Measurements from ENCODE around the gene PPM1L. TPM values are rescaled to one million over a fixed set of nuclear protein-coding genes. Genes with fewer than 3 reads are reported as not detected.

Gene PPM1L
- total RNA-seq, 1 experiment from 2014 or later, result 13.2 TPM

DNA sequence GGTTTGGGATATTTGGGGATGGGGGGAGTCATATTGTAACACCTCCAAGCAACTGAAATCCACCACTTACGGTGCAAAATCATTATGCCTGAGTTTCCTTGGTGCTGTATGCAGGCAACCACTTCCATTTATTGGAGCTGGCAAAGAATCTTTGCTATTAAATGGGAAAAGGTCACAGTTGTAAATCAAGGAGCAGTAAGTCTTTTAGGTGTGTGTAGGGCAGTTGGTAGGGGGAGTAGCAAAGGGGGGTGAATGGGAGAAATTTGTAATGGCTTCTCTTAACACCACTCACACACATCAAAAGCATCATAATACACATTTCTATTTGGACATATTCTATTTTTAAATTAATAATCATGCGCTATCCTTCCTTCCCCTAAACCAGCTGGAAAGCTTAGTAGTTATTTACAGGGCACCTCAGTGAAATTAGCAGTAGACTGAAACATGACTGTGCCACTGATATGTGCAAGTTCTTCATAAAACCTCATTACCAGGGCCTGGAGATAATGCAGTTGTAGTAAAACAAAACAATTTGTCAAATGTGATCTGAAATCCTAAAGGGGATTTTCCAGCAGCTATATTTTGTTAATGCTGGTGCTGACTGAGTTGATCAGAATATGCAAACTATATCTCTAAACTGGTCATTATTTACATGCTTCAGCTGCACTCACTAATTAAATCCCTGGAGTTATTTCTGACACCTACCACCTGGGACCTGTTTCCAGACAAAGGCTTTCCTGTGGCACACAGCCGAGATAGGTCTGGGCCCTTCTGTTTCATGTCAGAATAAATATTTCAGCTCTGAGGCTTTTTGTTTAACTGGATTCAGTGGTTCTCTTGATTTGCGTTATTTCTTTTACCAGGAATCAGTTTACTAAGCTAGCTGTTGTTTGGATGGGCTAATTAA is 259.1 kb downstream of the PPM1L start:
- ChIA-PET RAD21 (ENCODE audit: low non-redundant PET in 1 of 2, low total read pairs in 2 of 2, uncharacterized antibody in 2 of 2, unreplicated experiment in 2 of 2) (interaction anchor here in 1 of 2 experiments (0.7 kb wide), 1 partner anchor 83 kb away, joined by 13 read pairs; no protein-coding TSS in a partner anchor), CTCF (no interaction called here), POLR2A (no interaction called here)
- intact Hi-C loops (cut with micrococcal nuclease), result no loop called here
- no peak overlapping the region for H3K4me3 ChIP-seq (replicated peaks in 1 of 2; ENCODE audit: low read depth in 1 of 2, low read length in 2 of 2)
- H2AFZ ChIP-seq (ENCODE audit: low read depth, low read length, poor library complexity, severe bottlenecking), result no peak overlapping the region
- no TSS peak for BruUV-seq (replicated peaks)
- TF ChIP-seq RAD21 (IDR thresholded peaks at IDR 0.05; ENCODE audit: low read depth), result no peak
- TF ChIP-seq SRF (IDR thresholded peaks at IDR 0.05; ENCODE audit: low read depth), result no peak
- no peak for TF ChIP-seq EGR1 (IDR thresholded peaks at IDR 0.05; ENCODE audit: low read depth)
- no peak for TF ChIP-seq SP1 (IDR thresholded peaks at IDR 0.05; ENCODE audit: low read depth)
- TF ChIP-seq ZBTB33 (IDR thresholded peaks at IDR 0.05; ENCODE audit: extremely low read depth, insufficient replicate concordance, low read length), result no peak
- no peak for TF ChIP-seq JUND (IDR thresholded peaks at IDR 0.05)
- TF ChIP-seq ZFX (IDR thresholded peaks at IDR 0.05), result no peak
- TF ChIP-seq ELF1 (IDR thresholded peaks at IDR 0.05; ENCODE audit: borderline replicate concordance, low read depth), result no peak
- no peak for TF ChIP-seq EZH2phosphoT487 (IDR thresholded peaks at IDR 0.05; ENCODE audit: borderline replicate concordance)
- TF ChIP-seq EZH2 (IDR thresholded peaks at IDR 0.05), result no peak
- TF ChIP-seq CBX3 (IDR thresholded peaks at IDR 0.05; ENCODE audit: low read depth), result no peak
- no peak for TF ChIP-seq TCF7L2 (IDR thresholded peaks at IDR 0.05; ENCODE audit: borderline replicate concordance, extremely low read depth, insufficient read depth, insufficient read length)
- TF ChIP-seq POLR2AphosphoS5 (IDR thresholded peaks at IDR 0.05; ENCODE audit: low read depth, low read length), result no peak
- no peak for TF ChIP-seq ZNF274 (IDR thresholded peaks at IDR 0.05; ENCODE audit: low read depth, low read length)
- no peak for TF ChIP-seq YY1 (IDR thresholded peaks at IDR 0.05; ENCODE audit: extremely low read depth, insufficient replicate concordance, low read depth, low read length)
- TF ChIP-seq POLR2A (IDR thresholded peaks at IDR 0.05; ENCODE audit: borderline replicate concordance, extremely low read depth, insufficient read depth, insufficient read length), result no peak
- TF ChIP-seq FOSL1 (IDR thresholded peaks at IDR 0.05; ENCODE audit: low read depth), result no peak
- no peak for TF ChIP-seq CEBPB (IDR thresholded peaks at IDR 0.05; ENCODE audit: low read depth)
- H3K4me2 ChIP-seq (ENCODE audit: low read length), result no peak overlapping the region
- DNase-seq (ENCODE audit: low read depth, low spot score), result no peak
- no peaks in the 10 kb centered on the region for H3K27me3 ChIP-seq (ENCODE audit: insufficient read depth, low read length)
- H3K27ac ChIP-seq (ENCODE audit: low read depth, low read length), result no peak overlapping the region
- H3K4me1 ChIP-seq (ENCODE audit: control insufficient read depth in 1 of 2, insufficient read depth in 2 of 2, low read length in 2 of 2), result no peaks in the 10 kb centered on the region
- H3K79me2 ChIP-seq (ENCODE audit: insufficient read depth, low read length), result no peaks in the 10 kb centered on the region
- no peaks in the 10 kb centered on the region for H3K36me3 ChIP-seq (ENCODE audit: control insufficient read depth in 1 of 2, insufficient read depth in 2 of 2, low read length in 2 of 2)
- H3K9me3 ChIP-seq (ENCODE audit: control insufficient read depth in 1 of 2, insufficient read depth in 1 of 2, low read depth in 1 of 2, low read length in 2 of 2), result no peaks in the 10 kb centered on the region
- H3K9me2 ChIP-seq (ENCODE audit: insufficient read depth), result no peaks in the 10 kb centered on the region
- ATAC-seq, result no peak
- no peak overlapping the region for H3K9ac ChIP-seq (ENCODE audit: low read length)
- H4K20me1 ChIP-seq (ENCODE audit: insufficient read depth), result no peaks in the 10 kb centered on the region

Measured in HCT116 (cell line).